Calu3 (cell line): ENCODE results near the gene ATP5PO. TPM values are rescaled to one million over a fixed set of nuclear protein-coding genes. Genes with fewer than 3 reads are reported as not detected.

ENCODE experiments used
- BruUV-seq: library from RNA; stranded (reverse); fragments of 400-500 nt; replicated peaks from 2 replicates; lab custom pipeline; 2021; lab: Mats Ljungman, UMichigan
- CTCF ChIA-PET: fragments of 300-600 bp; sonication (Branson Sonifier 250); formaldehyde crosslinking; loops from one replicate; lab custom pipeline; 2022; ENCODE audit warnings: antibody characterized with exemption; lab: Charles Lee
- DNase-seq: peaks from one replicate; pipeline ENCODE4 v3.0.0; 2022
- H3K27ac Mint-ChIP-seq: one replicate; pipeline ENCODE4 v1.8.0; 2022; ENCODE audit warnings: mixed read lengths; ENCODE audit not compliant: unreplicated experiment
- H3K27me3 Mint-ChIP-seq: one replicate; pipeline ENCODE4 v1.8.0; 2022; ENCODE audit warnings: mixed read lengths; ENCODE audit not compliant: unreplicated experiment
- H3K36me3 Mint-ChIP-seq: one replicate; pipeline ENCODE4 v1.8.0; 2022; ENCODE audit warnings: mild to moderate bottlenecking, moderate library complexity, mixed read lengths; ENCODE audit not compliant: insufficient read depth, unreplicated experiment
- H3K4me1 Mint-ChIP-seq: one replicate; pipeline ENCODE4 v1.8.0; 2022; ENCODE audit warnings: mild to moderate bottlenecking, low read depth, mixed read lengths; ENCODE audit not compliant: unreplicated experiment
- H3K4me3 Mint-ChIP-seq: one replicate; pipeline ENCODE4 v1.8.0; 2022; ENCODE audit warnings: mild to moderate bottlenecking, low read depth, moderate library complexity, mixed read lengths; ENCODE audit not compliant: unreplicated experiment
- H3K9me3 Mint-ChIP-seq: one replicate; pipeline ENCODE4 v1.8.0; 2022; ENCODE audit warnings: low read depth, mixed read lengths; ENCODE audit not compliant: unreplicated experiment
- intact Hi-C: fragments of 100-400 bp; cut with micrococcal nuclease; formaldehyde crosslinking; loops from one replicate; pipeline ENCODE4 v1.10.0; 2022; ENCODE audit not compliant: unreplicated experiment
- total RNA-seq: library from RNA; stranded (reverse); gene quantifications from 2 replicates; pipeline ENCODE4 v1.2.3, GENCODE V29; 2022
- TF ChIP-seq, protein P1 (sequence below): fragments of 200-600 bp; IDR thresholded peaks from one replicate; pipeline ENCODE4 v1.8.0; 2022; ENCODE audit warnings: antibody characterized with exemption; ENCODE audit not compliant: unreplicated experiment

Gene ATP5PO
- total RNA-seq, 1 experiment from 2014 or later: 125 TPM

DNA sequence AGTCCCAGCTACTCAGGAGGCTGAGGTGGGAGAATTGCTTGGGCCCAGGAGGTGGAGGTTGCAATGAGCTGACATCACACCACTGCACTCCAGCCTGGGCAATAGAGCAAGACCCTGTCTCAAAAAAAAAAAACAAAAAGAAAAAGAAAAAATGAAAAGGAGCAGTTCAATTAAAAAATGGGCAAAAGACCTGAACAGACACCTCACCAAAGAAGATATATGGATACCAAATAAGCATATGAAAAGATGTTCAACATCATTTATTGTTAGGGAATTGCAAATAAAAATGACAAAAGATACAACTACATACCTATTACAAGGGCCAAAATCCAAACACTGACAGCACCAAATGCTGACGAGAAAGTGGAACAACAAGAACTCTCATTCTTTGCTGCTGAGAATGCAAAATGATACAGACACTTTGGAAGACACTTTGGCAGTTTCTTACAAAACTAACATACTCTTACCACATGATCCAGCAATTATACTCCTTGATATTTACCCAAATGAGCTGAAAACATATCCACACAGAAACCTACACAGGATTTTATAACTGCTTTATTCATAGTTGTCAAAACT is 28.7 kb upstream of the ATP5PO start:
- no TSS peak for BruUV-seq
- H3K27ac Mint-ChIP-seq: no peak overlapping the region
- no peaks in the 10 kb centered on the region for H3K27me3 Mint-ChIP-seq
- H3K36me3 Mint-ChIP-seq: peaks cover 15% of the 10 kb centered on the region
- TF ChIP-seq, protein P1, sequence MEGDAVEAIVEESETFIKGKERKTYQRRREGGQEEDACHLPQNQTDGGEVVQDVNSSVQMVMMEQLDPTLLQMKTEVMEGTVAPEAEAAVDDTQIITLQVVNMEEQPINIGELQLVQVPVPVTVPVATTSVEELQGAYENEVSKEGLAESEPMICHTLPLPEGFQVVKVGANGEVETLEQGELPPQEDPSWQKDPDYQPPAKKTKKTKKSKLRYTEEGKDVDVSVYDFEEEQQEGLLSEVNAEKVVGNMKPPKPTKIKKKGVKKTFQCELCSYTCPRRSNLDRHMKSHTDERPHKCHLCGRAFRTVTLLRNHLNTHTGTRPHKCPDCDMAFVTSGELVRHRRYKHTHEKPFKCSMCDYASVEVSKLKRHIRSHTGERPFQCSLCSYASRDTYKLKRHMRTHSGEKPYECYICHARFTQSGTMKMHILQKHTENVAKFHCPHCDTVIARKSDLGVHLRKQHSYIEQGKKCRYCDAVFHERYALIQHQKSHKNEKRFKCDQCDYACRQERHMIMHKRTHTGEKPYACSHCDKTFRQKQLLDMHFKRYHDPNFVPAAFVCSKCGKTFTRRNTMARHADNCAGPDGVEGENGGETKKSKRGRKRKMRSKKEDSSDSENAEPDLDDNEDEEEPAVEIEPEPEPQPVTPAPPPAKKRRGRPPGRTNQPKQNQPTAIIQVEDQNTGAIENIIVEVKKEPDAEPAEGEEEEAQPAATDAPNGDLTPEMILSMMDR: no peak
- H3K9me3 Mint-ChIP-seq: no peaks in the 10 kb centered on the region
- peaks cover 30% of the 10 kb centered on the region for H3K4me1 Mint-ChIP-seq
- intact Hi-C loops: no loop called here
- no peak overlapping the region for H3K4me3 Mint-ChIP-seq
- CTCF ChIA-PET: no interaction called here
- no peak for DNase-seq

DNA sequence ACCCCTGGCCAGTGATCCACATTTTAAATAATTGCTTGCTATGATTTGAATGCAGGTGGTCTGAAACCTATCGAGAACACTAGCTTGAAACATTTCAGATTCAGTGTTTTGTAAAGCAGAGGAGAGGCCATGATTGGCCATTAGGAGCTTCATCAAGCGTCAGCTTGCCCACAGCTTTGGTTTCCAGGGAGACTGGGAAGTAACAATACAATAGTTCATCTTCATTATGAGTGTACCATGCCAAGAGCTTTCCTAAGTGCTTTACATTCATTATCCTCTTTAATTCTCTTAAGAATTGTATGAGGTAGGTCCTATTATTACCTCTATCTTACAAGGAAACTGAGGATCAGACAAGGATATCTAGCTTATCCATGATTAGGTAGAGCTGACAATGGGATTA is 27.7 kb upstream of the ATP5PO start:
- H3K9me3 Mint-ChIP-seq: no peaks in the 10 kb centered on the region
- intact Hi-C loops: no loop called here

DNA sequence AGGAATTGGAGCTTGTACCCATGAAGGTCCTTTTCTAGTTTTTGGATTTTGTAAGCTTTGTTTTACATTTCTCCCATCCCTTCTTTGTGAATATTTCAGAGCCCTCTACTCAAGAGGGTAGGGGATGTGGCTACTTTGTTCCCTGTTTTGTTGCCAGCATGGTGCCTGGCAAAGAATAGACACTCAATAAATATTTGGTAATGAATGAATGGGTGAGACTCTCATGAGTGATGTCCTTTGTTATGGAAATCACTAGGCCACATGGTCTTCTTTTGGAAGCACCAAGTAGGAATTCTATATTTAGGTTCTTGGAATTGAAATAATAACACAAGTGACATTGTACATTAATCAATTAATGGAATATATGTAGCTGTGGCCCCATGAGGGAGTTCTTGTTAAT is 26.8 kb upstream of the ATP5PO start:
- TF ChIP-seq, protein P1: no peak
- Mint-ChIP-seq H3K27ac (no peak overlapping the region), H3K9me3 (no peaks in the 10 kb centered on the region), H3K36me3 (peaks cover 1% of the 10 kb centered on the region), H3K27me3 (no peaks in the 10 kb centered on the region), H3K4me3 (no peak overlapping the region), H3K4me1 (peaks cover 14% of the 10 kb centered on the region)
- no TSS peak for BruUV-seq
- intact Hi-C loops: no loop called here
- CTCF ChIA-PET: no interaction called here
- no peak for DNase-seq

More for the DNA sequence above, 27.7 kb upstream of the ATP5PO start:
- CTCF ChIA-PET: interaction anchor here (1.0 kb wide), 1 partner anchor 10 kb away, joined by 3 read pairs; no protein-coding TSS in a partner anchor
- no peaks in the 10 kb centered on the region for H3K27me3 Mint-ChIP-seq
- no peak for DNase-seq
- BruUV-seq: no TSS peak
- no peak overlapping the region for H3K27ac Mint-ChIP-seq
- H3K36me3 Mint-ChIP-seq: peaks cover 10% of the 10 kb centered on the region
- TF ChIP-seq, protein P1: no peak
- H3K4me3 Mint-ChIP-seq: no peak overlapping the region
- peaks cover 23% of the 10 kb centered on the region for H3K4me1 Mint-ChIP-seq

DNA sequence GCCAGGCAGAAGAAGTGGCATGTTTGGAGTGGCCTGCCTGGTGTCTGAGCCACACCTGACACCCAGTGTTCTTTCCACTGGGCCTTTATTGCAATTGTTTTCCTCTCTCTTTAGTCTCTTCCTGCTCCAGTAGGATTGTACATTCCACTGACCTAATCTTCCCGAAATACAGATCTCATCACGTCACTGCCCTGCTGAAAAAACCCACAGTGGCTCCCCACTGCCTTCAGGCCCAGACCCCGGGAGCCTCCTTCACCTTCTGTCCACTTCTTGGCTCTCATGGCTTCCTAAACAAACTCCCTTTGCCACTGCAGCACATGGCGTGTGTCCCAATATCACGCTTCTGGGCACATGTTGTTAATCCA is 25.3 kb upstream of the ATP5PO start:
- Mint-ChIP-seq H3K4me1 (no peaks in the 10 kb centered on the region), H3K27me3 (no peaks in the 10 kb centered on the region), H3K9me3 (no peaks in the 10 kb centered on the region), H3K4me3 (no peak overlapping the region), H3K27ac (no peak overlapping the region), H3K36me3 (no peaks in the 10 kb centered on the region)
- BruUV-seq: no TSS peak
- DNase-seq: no peak
- TF ChIP-seq, protein P1: no peak
- intact Hi-C loops: no loop called here
- CTCF ChIA-PET: no interaction called here
